GM21576 (cell line): ENCODE data around the gene OR2W3.

ENCODE experiments used
- ATAC-seq: cut with Tn5 transposase; IDR thresholded peaks from one replicate; pipeline ENCODE4 v1.9.1; 2021; ENCODE audit warnings: mild to moderate bottlenecking, moderate library complexity; ENCODE audit not compliant: unreplicated experiment

OR2W3 gene

GRCh38 chr1:247914941-247915662, 19.7 kb downstream of the OR2W3 start:
- no peak for ATAC-seq

- no peak for ATAC-seq
Observed at GRCh38 chr1:247919952-247920351, 24.6 kb downstream of the OR2W3 start, which contains the start of gene OR2T8. Gene OR2T8, plus strand, starts transcription at chr1:247920252. Its CDS starts 766 bp downstream, at chr1:247921018.

- no peak for ATAC-seq
Observed at GRCh38 chr1:247923941-247924340, 28.6 kb downstream of the OR2W3 start.

GRCh38 chr1:247924868-247925267, 29.5 kb downstream of the OR2W3 start, which contains the start of gene OR2AJ1:
Gene OR2AJ1, plus strand, starts transcription at chr1:247924889. Its CDS starts 8,880 bp downstream, at chr1:247933769.
- ATAC-seq = no peak

GRCh38 chr1:247933989-247934388, 38.6 kb downstream of the OR2W3 start:
- no peak for ATAC-seq

GRCh38 chr1:247935781-247936180, 40.4 kb downstream of the OR2W3 start:
- ATAC-seq = no peak

- ATAC-seq = no peak
Observed at GRCh38 chr1:247936415-247936814, 41.0 kb downstream of the OR2W3 start.

- peak; percentile 100 for ATAC-seq
Observed at GRCh38 chr1:247936965-247937734, 41.8 kb downstream of the OR2W3 start.

GRCh38 chr1:247942624-247943023, 47.2 kb downstream of the OR2W3 start:
- no peak for ATAC-seq
